Endothelial cell of umbilical vein (primary cell): Measurements from ENCODE around the gene TMEM253. TPM values are rescaled to one million over a fixed set of nuclear protein-coding genes. Genes with fewer than 3 reads are reported as not detected.

Experiments
- BruUV-seq: library from RNA; stranded (reverse); fragments of 400-500 nt; replicated peaks from 2 replicates; lab custom pipeline; 2021; lab: Mats Ljungman, UMichigan
- CTCF ChIA-PET: fragments of 300-600, 350-600 bp; sonication (Branson Sonifier 250); formaldehyde crosslinking; loops from one replicate; lab custom pipeline; 2021; ENCODE audit warnings: antibody characterized with exemption, inconsistent platforms; lab: Charles Lee
- POLR2A ChIA-PET: fragments of 300-600, 350-600 bp; sonication (Branson Sonifier 250); formaldehyde crosslinking; loops from one replicate; lab custom pipeline; 2021; ENCODE audit warnings: antibody characterized with exemption, inconsistent platforms; lab: Charles Lee
- DNase-seq: peaks from one replicate; pipeline ENCODE4 v3.0.0-alpha.2; 2011; ENCODE audit warnings: low read depth, low spot score
- FAIRE-seq: peaks from 2 replicates; lab custom pipeline; 2011; peaks lifted over from hg19 to GRCh38; lab: Jason Lieb, UNC
- H2AFZ ChIP-seq: 2 replicates; pipeline ENCODE4 v1.6.0; 2012; ENCODE audit warnings: low read depth, low read length, control low read depth, inconsistent platforms
- H3K27ac ChIP-seq: 2 replicates; pipeline ENCODE4 v1.5.1; 2011; ENCODE audit warnings: low read depth, mild to moderate bottlenecking, control low read depth, low read length, moderate library complexity; ENCODE audit not compliant: insufficient read depth
- H3K27me3 ChIP-seq, 2 experiments: 2 replicates each; pipeline versions ENCODE4 v1.6.0 to v1.6.1; 2011; ENCODE audit warnings: low read length in 2 of 2, mixed read lengths in 1 of 2; ENCODE audit not compliant: control insufficient read depth in 2 of 2, insufficient read depth in 2 of 2
- H3K36me3 ChIP-seq, 2 experiments: 2 replicates in 1 of 2; 3 replicates in 1 of 2; pipeline ENCODE4 v1.5.1; 2011; ENCODE audit warnings: low read length in 2 of 2, mild to moderate bottlenecking in 1 of 2, moderate library complexity in 1 of 2; ENCODE audit not compliant: control insufficient read depth in 2 of 2, insufficient read depth in 2 of 2; ENCODE audit errors: extremely low read depth in 1 of 2
- H3K4me1 ChIP-seq: 3 replicates; pipeline ENCODE4 v1.5.1; 2011; ENCODE audit warnings: mild to moderate bottlenecking, low read length; ENCODE audit not compliant: control insufficient read depth, insufficient read depth; ENCODE audit errors: extremely low read depth
- H3K4me2 ChIP-seq: 2 replicates; pipeline ENCODE4 v1.6.1; 2011; ENCODE audit warnings: low read length, control low read depth, mixed read lengths; ENCODE audit not compliant: insufficient read depth
- H3K4me3 ChIP-seq, 3 experiments: fragments of 200-600 bp in 1 of 3; sonication (generic), shearing (Covaris generic) in 1 of 3; replicated peaks in 1 of 3; 2 replicates each; pipeline ENCODE4 v1.5.1; 2011 to 2016; ENCODE audit warnings: control low read depth in 3 of 3, low read length in 3 of 3, mild to moderate bottlenecking in 2 of 3, inconsistent platforms in 1 of 3, low read depth in 1 of 3, moderate library complexity in 1 of 3; ENCODE audit not compliant: insufficient read depth in 1 of 3
- H3K79me2 ChIP-seq: 2 replicates; pipeline ENCODE4 v1.6.0; 2012; ENCODE audit warnings: low read length, inconsistent platforms; ENCODE audit not compliant: control insufficient read depth, insufficient read depth
- H3K9ac ChIP-seq: replicated peaks from 2 replicates; pipeline ENCODE3; 2011; ENCODE audit warnings: low read length, control low read depth; ENCODE audit not compliant: insufficient read depth; ENCODE audit errors: extremely low read depth
- H3K9me1 ChIP-seq: replicated peaks from 3 replicates; pipeline ENCODE4 v1.6.0; 2011; ENCODE audit warnings: mild to moderate bottlenecking, low read length; ENCODE audit not compliant: control insufficient read depth, insufficient read depth; ENCODE audit errors: extremely low read depth
- H3K9me3 ChIP-seq: replicated peaks from 2 replicates; pipeline ENCODE4 v1.5.1; 2012; ENCODE audit warnings: low read length, inconsistent platforms; ENCODE audit not compliant: control insufficient read depth, insufficient read depth
- H4K20me1 ChIP-seq: replicated peaks from 2 replicates; pipeline ENCODE3; 2011; ENCODE audit warnings: mild to moderate bottlenecking, low read length; ENCODE audit not compliant: control insufficient read depth, insufficient read depth; ENCODE audit errors: extremely low read depth
- CTCF ChIP-seq, 2 donors: IDR thresholded peaks; 1 replicate in 1 of 2; 2 replicates in 1 of 2; pipeline ENCODE4 v1.5.1; 2011; ENCODE audit warnings: low read length in 2 of 2, mild to moderate bottlenecking in 2 of 2, moderate library complexity in 2 of 2, control low read depth in 1 of 2, inconsistent platforms in 1 of 2, low read depth in 1 of 2; ENCODE audit not compliant: insufficient read depth in 1 of 2; ENCODE audit errors: extremely low read depth in 1 of 2
- EZH2 ChIP-seq: IDR thresholded peaks from 2 replicates; pipeline ENCODE4 v1.6.1; 2012; ENCODE audit warnings: borderline replicate concordance, low read depth, mild to moderate bottlenecking, moderate library complexity, low read length, inconsistent platforms; ENCODE audit not compliant: severe bottlenecking
- FOS ChIP-seq: IDR thresholded peaks from 2 replicates; pipeline ENCODE4 v1.6.1; 2011; ENCODE audit warnings: mild to moderate bottlenecking, low read length, moderate library complexity, borderline replicate concordance; ENCODE audit not compliant: insufficient read depth
- GATA2 ChIP-seq: IDR thresholded peaks from 2 replicates; pipeline ENCODE4 v1.7.0; 2011; ENCODE audit warnings: low read depth, mild to moderate bottlenecking, moderate library complexity, mixed read lengths, low read length; ENCODE audit not compliant: insufficient read length, insufficient read depth
- JUN ChIP-seq: IDR thresholded peaks from 2 replicates; pipeline ENCODE4 v1.6.1; 2011; ENCODE audit warnings: borderline replicate concordance, low read depth; ENCODE audit not compliant: insufficient read length, insufficient read depth
- MYC ChIP-seq: IDR thresholded peaks from one replicate; pipeline ENCODE4 v1.6.1; 2011; ENCODE audit warnings: mild to moderate bottlenecking, low read depth, low read length
- POLR2A ChIP-seq: IDR thresholded peaks from 2 replicates; pipeline ENCODE4 v1.6.1; 2012; ENCODE audit warnings: low read depth, mild to moderate bottlenecking, control low read depth, low read length
- POLR2AphosphoS5 ChIP-seq: IDR thresholded peaks from 2 replicates; pipeline ENCODE4 v1.6.1; 2012; ENCODE audit warnings: low read depth, mild to moderate bottlenecking, control low read depth, low read length, moderate library complexity; ENCODE audit not compliant: insufficient read depth
- dilution Hi-C: fragments of 300-500 bp; cut with MboI; formaldehyde crosslinking; loops from one replicate; pipeline ENCODE4 v1.15.0; 2019; ENCODE audit warnings: low sequenced_read_pairs; ENCODE audit not compliant: extremely low pct_ligation_motif_present
- intact Hi-C: fragments of 100-400 bp; cut with micrococcal nuclease; formaldehyde crosslinking; loops from one replicate; pipeline ENCODE4 v1.10.0; 2022
- polyA plus RNA-seq, 4 experiments: library from polyadenylated mRNA; depleted of rRNA in 3 of 4; stranded (reverse) in 3 of 4; unstranded in 1 of 4; fragments of >200 nt; gene quantifications; 2 replicates each; pipeline versions ENCODE4 v1.2.1 to v1.2.3, GENCODE V29; 2011 to 2012; ENCODE audit warnings: missing spikeins in 1 of 4
- total RNA-seq: library from RNA; stranded (reverse); gene quantifications from 2 replicates; pipeline ENCODE4 v1.2.3, GENCODE V29; 2021
- TF ChIP-seq, protein P1 (sequence below): IDR thresholded peaks from 2 replicates; pipeline ENCODE4 v1.6.1; 2011; ENCODE audit not compliant: insufficient read depth, insufficient read length

Gene TMEM253
- total and polyA plus RNA-seq, 2 donors (not counting 3 experiments of a cell fraction or from before 2014, with no cell fraction given): 0.25 TPM; not detected in 1

DNA sequence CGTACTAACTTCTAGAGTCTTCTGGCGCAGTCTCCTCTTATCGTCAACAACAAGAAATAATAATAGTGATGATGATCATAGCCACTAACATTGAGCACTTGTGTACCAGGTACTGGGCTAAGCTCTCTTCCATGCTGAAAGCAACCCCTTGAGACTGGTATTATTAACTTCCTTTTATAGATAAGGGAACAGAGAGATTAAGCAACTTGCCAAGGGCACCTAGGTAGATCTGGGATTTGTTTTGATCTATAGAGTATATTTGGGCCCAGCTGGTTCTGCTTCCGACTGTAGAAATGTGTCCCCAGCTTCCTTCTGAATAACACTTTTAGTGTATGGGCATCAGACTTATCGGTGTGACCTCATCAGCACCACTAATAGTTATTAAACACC is 1.3 kb upstream of the TMEM253 start:
- dilution Hi-C loops: no loop called here
- TF ChIP-seq POLR2AphosphoS5 (no peak), MYC (no peak), CTCF (IDR thresholded peaks at IDR 0.05; ENCODE audit: extremely low read depth in 1 of 2, insufficient read depth in 1 of 2, low read depth in 1 of 2, low read length in 2 of 2) (no peak), EZH2 (no peak), FOS (no peak), POLR2A (no peak), GATA2 (no peak), JUN (no peak)
- TF ChIP-seq, protein P1, sequence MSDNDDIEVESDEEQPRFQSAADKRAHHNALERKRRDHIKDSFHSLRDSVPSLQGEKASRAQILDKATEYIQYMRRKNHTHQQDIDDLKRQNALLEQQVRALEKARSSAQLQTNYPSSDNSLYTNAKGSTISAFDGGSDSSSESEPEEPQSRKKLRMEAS: no peak
- no peak overlapping the region for H3K27ac ChIP-seq
- no peak for DNase-seq
- no peaks in the 10 kb centered on the region for H3K36me3 ChIP-seq
- H3K9me1 ChIP-seq: no peaks in the 10 kb centered on the region
- no peaks in the 10 kb centered on the region for H4K20me1 ChIP-seq
- no TSS peak for BruUV-seq
- no peak overlapping the region for H3K9ac ChIP-seq
- H3K4me1 ChIP-seq: peaks cover 19% of the 10 kb centered on the region
- POLR2A ChIA-PET: no interaction called here
- H3K4me3 ChIP-seq: no peak overlapping the region
- peaks cover 12 to 26% of the 10 kb centered on the region in 2 experiments for H3K27me3 ChIP-seq
- H2AFZ ChIP-seq: no peak overlapping the region
- intact Hi-C loops: no loop called here
- no peak overlapping the region for H3K4me2 ChIP-seq
- no peak for FAIRE-seq
- H3K9me3 ChIP-seq: no peaks in the 10 kb centered on the region
- H3K79me2 ChIP-seq: no peaks in the 10 kb centered on the region
- CTCF ChIA-PET: interaction anchor here (1.1 to 1.2 kb wide), 2 partner anchors 31 to 85 kb away, joined by 3 read pairs; no protein-coding TSS in a partner anchor
